ENCODE measurements around the gene NOL12.

DNA sequence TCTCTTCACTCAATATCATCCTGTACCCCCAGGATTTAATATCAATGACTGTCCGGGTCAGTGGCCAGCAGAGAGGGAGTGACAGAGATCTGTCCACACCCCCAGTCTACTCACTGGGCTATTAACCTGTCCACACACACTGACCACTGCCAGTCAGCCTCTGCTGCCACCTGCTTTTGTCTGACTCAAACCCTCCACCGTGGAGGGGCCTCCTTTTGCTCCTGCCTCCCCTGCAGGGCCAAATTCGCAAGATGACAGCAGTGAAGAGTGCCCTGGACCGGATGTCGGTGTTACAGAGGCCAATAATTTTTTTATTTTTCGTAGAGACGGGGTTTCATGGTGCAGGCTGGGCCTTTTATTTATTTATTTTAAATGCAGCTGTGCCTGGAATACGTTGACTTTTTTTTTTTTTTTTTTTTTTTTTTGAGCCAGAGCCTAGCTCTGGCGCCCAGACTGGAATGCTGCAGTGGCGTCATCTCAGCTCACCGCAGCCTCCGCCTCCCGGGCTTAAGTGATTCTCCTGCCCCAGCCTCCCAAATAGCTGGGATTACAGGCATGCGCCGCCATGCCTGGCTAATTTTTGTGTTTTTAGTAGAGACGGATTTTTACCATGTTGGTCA is 22.5 kb upstream of the NOL12 start:
- TF ChIP-seq, protein P1, sequence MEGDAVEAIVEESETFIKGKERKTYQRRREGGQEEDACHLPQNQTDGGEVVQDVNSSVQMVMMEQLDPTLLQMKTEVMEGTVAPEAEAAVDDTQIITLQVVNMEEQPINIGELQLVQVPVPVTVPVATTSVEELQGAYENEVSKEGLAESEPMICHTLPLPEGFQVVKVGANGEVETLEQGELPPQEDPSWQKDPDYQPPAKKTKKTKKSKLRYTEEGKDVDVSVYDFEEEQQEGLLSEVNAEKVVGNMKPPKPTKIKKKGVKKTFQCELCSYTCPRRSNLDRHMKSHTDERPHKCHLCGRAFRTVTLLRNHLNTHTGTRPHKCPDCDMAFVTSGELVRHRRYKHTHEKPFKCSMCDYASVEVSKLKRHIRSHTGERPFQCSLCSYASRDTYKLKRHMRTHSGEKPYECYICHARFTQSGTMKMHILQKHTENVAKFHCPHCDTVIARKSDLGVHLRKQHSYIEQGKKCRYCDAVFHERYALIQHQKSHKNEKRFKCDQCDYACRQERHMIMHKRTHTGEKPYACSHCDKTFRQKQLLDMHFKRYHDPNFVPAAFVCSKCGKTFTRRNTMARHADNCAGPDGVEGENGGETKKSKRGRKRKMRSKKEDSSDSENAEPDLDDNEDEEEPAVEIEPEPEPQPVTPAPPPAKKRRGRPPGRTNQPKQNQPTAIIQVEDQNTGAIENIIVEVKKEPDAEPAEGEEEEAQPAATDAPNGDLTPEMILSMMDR (conservative IDR thresholded peaks at IDR 0.05), result no peak
- TF ChIP-seq EZH2 (IDR thresholded peaks at IDR 0.05; ENCODE audit: low read depth), result no peak
